HG02884 (cell line): ENCODE data around the gene ORAI2.
"Not testable (repeated sequence)": the region's sequence is repeated elsewhere in the genome, so short reads cannot be mapped to it uniquely, and the experiment has no call there.

Source experiments
- ATAC-seq: cut with Tn5 transposase; IDR thresholded peaks from one replicate; pipeline ENCODE4 v1.9.1; 2021; ENCODE audit warnings: mild to moderate bottlenecking, moderate library complexity; ENCODE audit not compliant: unreplicated experiment

The ORAI2 gene

DNA sequence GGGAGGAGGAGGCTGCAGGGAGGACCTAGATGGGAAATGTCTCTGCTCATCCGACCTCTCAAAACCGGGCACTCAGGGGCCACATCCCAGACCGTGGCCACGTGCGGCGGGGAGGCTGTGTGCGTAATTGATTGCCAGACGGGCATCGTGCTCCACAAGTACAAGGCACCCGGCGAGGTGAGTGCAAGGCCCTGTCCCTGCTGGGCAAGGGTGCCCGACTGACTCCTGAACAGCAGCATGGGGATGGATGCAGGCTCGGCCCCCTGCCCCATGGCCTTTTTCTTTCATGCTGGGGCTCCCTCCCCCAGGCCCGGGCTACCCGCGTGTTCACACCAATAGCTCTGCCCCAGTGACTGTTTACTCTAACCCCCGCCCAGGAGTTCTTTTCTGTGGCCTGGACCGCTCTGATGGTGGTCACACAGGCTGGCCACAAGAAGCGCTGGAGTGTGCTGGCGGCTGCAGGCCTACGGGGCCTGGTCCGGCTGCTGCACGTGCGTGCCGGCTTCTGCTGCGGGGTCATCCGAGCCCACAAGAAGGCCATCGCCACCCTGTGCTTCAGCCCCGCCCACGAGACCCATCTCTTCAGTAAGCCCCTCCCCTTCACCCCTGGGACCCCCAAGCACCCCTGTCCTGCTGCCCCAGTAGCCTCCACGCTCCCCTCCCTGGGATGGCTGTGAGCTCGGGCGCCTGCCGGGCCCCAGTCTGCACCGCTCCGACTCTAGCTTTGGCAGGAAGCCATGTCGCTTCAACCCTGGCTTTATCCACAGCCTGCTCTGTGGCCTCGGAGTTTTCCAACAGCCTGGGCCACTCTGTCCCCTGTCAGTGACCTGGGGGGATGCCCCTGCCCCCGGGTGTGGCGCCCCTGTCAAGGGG is 35.3 kb downstream of the ORAI2 start:
- ATAC-seq, result no peak

DNA sequence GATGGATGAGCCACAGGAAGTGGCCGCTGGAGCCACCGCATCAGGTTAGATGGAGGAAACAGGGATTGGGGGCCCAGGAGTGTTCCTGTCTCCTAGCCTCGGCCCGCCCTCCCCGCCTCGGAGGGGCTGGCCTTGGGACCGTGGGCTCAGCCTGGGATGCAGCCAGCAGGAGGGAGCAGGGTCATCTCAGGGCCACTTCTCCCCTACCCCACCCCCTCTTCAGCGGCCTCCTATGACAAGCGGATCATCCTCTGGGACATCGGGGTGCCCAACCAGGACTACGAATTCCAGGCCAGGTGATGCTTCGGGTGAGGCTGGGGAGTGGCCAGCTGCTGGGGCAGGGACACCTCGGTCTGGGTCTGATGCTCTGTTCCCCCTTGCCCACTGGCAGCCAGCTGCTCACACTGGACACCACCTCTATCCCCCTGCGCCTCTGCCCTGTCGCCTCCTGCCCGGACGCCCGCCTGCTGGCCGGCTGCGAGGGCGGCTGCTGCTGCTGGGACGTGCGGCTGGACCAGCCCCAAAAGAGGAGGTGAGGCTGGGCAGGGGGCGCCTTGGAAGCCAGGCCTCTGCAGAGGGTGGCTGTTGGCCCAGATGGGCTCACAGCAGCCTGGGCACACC is 36.1 kb downstream of the ORAI2 start:
- no peak for ATAC-seq

DNA sequence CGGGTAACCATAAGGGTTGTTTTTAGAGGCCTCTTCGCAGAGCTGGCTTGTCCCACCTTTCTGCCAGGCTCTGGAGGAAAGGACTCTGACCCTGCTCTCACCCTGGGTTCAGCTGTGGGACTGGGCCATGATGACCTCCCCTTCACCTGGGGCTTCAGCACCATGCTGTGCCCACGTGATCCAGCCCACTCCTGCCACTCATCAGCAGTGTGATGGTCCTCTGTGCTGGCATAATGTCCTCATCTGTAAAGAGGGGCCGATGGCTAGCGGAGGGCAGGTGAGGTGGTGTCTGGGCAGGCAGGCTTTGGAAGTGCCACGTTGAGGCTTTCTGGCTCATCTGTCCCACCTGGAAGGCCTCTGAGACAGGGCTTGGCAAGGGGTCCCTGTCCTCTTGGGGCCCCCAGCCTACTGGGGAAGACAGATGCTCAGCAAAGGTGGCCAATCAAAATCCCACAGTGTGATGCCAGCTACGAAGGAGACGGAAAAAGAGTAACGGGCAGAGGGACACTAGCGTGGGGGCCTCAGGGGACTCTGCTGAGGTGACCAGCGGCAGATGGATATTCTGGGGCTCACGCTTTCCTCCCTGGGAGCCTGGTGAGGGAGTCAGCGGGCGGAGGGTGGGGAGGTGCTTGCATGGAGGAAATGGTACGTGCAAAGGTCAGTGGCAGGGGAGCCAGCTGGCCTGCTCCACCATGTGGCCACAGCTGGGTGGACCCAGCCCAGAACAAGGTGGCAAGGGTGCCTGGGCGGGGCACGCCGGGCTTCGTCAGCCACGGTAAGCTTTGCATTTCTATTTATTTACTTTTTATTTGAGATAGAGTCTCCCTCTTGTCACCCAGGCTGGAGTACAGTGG is 36.8 kb downstream of the ORAI2 start:
- ATAC-seq, result no peak

DNA sequence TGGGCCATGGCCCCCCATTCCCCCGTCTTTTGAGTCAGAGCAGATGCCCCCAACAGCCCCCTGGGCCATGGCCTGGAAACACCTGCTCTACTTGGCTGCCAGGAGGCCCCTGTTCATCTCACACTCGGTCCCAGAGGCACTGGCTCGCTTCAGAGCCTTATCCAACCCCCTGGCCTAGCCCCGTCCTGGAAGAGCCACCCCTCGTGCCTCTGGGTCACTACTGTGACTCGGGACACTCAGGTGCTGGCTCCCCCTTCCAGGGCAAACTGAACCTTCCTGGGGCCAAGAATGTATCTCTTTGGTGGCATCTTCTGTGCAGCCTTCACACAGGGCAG is 38.4 kb downstream of the ORAI2 start:
- no peak for ATAC-seq

DNA sequence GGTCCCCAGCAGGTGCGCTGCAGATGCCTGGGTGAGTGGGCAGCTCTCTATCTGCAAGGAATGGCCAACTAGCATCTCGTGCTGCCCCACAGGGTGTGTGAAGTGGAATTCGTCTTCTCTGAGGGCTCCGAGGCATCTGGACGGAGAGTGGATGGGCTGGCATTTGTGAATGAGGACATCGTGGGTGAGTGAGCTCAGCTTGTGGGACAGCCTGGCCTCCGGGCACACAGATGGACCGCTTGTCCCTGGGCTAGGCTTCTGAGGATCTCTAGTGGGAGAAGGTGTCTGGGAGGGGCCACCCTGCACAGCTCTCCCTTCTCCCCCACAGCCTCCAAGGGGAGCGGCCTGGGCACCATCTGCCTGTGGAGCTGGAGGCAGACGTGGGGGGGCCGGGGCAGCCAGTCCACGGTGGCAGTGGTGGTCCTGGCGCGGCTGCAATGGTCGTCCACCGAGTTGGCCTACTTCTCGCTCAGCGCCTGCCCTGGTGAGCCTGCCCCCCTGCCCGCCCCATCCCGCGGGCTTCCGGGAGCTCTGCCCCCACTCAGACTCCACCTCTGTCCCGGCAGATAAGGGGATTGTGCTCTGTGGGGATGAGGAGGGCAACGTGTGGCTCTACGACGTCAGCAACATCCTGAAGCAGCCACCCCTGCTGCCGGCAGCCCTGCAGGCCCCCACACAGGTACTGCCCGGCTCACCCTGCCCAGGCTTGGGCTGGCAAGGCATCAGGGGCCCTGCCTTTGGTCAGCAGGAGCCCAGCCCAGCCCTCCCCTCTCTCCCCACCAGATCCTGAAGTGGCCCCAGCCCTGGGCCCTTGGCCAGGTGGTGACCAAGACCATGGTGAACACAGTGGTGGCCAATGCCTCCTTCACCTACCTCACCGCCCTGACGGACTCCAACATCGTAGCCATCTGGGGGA is 39.0 kb downstream of the ORAI2 start:
- ATAC-seq, result no peak

DNA sequence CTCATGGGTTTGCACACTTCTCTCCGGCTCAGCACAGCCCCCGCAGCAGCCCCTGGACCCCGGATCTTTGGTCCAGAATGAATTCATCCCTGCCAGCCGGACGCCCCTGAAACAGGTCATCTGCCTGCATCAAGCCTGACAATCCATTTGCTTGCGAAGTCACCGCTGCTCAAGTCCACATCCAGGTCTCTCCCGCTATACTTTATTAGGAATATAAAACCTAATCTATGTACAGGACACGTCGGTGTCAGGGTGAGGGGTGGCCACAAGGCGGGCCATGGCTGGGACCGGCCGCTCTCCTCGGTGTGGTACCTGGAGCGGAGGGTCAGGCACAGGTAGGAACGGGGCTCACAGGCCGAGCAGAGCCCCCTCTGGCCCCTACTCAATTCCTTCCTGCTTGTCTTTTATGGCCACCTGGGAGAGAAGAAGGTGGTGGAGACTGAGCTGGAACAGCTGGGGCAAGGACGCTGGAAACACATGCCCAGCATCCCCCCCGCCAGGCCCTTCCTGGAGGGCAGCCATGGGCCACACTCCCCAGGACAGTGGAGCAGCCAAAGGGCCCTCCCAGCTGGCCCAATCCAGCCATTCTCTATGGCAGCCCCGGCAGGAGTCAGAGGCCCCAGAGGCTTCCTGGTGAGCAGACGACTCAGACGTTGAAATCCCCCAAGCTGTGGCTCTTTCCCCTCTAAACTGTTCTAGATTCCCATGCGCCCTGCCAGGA is 40.1 kb downstream of the ORAI2 start:
- no peak for ATAC-seq

DNA sequence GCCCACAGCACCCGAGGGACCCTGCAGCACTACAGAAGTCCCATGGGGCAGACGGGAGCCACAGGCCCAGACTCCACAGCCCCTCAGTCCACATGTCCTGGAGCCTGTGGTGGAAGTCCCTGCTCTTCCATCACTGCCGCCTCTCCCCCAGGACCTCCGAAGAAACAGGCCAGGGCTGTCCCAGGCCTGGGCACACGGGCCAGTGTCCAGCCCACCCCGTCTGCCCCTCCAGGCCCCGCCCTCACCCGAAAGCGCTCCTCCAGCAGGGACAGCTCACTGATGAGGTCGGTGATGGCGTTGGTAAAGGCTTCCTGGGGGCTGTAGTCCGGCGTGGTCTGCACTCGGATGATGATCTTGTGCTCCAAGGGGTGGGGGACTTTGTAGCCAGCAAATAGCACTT is 40.7 kb downstream of the ORAI2 start:
- not testable (repeated sequence) for ATAC-seq

DNA sequence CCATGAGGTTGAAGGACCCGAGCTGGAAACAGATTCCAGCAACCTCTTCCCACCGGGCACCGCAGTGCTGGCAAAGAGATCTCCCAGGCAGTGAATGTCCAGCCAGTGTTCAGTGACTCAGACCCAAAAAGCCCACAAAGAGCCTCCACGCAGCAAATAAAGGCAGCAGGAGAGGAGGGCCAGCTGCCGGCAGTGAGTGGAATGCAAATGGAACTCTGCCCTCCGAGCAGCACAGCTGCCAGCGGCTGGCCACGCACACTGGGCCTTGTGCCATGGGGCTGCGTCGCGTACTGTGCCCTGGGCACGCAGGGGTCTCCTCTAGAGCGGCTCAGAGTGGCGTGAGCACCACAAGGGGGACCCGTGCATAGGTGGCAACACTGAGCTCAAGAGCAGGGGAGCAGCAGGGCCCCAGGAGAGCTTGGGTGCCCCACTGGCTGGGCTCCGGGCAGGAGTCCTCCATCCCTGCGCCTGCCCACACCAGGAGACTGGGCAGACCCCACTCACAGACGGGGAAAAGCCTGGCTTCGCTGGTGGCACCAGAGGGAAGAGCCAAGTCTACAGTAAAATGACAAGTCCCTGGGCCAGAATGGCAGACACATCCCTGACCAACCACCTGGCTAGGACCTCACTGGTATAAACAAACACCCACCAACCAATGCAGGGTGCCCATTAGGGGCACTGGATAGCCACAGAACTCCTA is 41.5 kb downstream of the ORAI2 start:
- not testable (repeated sequence) for ATAC-seq

DNA sequence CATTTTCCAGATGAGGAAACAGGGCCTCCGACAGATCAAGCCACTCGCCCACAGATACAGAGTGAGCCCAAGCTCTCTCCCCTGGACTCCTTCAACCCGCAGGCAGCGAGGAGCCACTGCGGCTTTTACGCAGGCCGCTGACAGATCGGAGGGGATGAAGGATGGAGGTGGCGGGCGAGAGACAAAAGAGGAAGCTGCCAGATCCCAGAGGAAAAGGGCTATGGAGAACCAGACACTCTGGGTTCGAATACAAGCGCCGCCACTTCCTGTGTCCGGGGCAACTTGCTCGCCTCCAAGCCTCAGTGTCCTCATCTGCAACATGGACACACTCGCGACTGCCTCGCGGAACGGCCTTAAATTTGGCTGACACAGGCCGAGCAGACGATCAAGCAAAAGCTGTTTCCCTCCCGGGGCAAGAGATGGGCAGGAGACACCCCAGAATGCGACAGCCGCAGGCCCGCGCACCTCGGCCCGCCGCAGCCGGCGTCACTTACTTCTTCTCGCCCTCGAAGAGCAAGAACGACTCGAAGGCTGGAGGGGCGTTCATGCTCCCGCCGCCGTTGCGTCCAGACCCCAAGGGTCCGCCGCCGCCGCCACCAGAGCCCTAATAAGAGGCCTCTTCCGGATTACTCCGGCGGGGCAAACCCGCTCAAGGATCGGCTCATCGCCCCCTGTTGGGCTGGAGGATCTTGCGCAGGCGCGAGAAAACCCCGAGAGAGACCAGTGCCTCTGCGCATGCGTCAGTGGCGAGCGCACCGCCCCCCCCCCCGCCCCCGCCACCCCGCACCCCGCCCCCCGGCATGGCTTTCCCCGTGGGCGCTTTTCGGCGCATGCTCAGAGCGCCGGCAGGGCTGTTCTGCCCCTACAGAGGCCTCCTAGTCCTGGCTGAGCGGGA is 45.2 kb downstream of the ORAI2 start, which contains the start of gene POLR2J:
Gene POLR2J, minus strand, starts transcription at position 609 of the 895 bp plus-strand sequence. Its CDS starts 62 bp downstream, at position 547.
- ATAC-seq, result peak; percentile 71

DNA sequence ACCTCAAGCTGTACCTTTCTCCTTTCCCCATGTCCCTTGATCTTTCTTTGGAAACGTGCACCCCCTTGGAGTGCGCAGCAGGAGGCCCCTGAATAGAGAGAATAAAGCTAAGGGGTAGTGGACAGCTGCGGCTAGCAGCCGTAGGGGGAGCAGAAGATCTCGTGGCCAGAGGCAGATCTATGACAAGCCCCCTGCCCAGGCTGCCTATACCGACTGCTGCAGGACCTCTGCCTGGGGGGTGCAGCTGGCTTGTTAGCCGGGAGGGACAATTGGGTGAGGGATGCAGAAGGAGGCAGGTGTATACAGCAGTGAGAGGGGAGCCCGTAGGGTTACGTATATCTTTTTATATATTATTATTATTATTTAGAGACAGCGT is 45.8 kb downstream of the ORAI2 start:
- peak; percentile 24 for ATAC-seq

DNA sequence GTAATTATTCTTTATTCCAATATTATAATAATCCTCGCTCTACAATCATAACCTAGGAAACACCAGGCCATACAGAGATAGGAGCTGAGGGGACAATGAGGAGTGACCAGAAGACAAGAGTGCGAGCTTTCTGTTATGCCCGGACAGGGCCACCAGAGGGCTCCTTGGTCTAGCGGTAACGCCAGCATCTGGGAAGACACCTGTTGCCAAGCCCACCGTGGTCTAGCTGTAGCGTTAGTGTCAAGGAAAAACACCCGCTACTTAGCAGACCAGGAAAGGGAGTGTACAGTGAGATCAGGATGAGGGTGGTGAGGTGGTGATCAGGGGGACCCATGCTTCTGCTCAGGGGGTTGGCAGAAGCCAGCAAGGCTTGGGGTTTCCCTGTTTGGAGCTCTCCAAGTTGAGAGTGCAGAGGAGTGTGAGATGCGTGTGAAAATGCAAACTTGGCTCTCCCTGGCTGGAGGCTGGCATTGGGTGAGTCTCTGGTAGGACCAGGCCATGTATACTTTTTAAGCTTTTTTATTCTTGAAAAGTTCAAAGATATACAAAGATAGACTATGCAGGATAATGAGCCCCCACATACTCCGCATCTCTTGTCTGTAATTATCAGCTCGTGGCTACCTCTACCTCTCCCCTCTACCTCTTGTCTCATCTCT is 46.7 kb downstream of the ORAI2 start:
- ATAC-seq, result not testable (repeated sequence)

DNA sequence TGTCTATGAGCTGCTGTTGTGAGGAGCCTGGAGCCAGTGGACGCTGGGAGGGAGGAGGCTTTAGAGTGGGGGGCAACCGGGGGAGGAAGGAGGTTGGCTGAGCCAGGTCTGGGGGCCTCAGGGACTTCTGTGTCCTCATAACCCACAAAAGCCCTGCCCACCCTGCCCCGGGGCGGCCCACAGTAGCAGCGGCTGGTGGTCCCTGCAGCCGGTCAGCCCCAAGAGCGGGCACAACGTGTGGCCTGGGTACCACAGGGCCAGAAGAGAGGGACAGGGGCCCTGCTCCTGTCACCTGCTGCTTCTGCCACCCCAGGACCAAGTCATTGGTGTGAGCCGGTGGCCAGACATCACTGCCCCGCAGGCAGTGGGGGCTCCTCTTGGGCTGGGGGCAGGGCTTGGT is 48.6 kb downstream of the ORAI2 start:
- ATAC-seq, result not testable (repeated sequence)

DNA sequence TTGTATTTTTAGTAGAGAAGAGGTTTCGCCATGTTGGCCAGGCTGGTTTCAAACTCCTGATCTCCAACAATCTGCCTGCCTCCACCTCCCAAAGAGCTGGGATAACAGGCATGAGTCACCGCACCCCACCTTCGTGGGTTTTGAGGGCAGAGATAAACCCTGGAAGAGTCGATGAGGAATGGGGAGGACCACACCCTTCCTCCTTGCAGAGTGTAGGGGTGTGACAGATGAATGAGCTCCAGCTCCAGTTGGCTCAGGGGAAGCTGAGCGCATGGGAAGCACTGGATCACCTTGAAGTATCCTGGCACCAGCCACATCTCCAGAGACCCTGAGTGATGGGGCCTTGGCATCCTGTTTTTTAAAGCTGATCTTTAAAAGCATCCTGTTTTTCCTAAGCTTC is 50.9 kb downstream of the ORAI2 start:
- not testable (repeated sequence) for ATAC-seq

DNA sequence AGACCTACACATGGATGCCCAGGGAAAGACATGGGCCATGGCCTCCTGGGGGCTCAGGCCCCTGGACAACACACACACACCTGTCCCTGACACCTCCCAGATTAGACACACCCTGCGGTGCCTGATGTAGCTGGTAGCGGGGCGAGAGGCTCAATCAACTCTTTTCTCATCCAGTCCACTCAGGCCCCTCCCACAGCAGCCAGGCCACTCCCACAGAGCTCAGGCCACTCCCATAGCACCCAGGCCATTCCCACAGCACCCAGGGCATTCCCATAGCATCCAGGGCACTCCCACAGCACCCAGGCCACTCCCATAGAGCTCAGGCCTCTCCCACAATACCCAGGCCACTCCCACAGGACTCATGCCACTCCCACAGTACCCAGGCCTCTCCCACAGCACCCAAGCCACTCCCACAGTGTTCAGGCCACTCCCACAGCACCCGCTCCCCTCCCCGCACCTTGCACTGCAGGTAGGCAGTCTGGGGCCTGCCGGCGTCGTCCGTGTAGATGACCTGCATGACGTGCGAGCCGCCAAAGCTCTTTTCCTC is 57.2 kb downstream of the ORAI2 start:
- ATAC-seq, result peak; percentile 40

DNA sequence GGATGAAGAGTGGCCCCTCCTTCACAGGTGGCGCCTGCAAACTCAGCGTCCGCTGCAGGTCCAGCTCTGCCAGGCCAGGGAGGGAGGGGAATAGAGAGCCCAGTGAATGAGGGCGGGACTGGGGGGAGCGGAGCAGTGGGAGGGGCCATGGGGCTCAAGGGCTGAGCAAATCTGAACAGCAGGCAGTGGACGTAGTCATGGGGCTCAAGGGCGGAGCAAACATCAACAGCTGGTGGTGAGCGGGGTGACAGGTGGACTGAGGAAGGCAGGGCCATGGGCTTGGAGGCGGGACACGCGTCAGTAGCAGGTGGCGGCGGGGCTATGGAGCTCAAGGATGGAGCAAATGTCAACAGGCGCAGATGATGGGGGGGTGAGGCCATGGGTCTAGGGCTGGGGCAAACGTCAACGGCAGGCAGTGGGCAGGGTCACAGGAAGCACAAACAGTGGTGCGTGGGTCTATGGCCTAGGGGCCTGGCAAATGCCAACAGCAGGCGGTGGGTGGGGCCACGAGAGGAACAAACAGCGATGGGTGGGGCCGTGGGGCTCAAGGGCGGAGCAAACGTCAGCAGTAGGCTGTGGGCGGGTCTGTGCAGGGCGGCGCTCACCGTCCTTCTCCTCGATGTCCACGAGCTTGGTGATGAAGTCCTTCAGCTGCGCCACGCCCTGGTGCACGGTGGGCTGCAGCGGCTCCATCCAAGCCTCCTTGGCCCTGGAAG is 60.0 kb downstream of the ORAI2 start:
- peak; percentile 39 for ATAC-seq

DNA sequence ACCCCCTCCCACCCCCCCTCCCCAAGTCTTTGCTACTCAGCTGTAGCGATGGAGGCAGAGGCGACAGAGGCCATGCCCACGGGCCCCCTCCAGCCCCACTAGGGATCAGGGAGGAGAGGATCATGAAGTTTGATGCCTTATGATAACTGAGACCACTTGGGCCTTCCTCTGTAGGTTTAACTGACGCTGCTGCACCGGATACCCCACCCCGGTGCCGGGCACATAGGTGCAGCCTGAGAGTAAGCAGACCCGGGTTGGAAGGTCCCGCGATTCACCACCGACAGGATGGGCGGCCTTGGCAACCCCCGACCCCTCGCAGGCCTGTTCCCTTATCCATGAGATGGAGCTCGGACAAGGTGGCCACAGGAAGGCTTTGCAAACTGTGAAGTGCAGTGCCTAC is 60.7 kb downstream of the ORAI2 start:
- not testable (repeated sequence) for ATAC-seq
